RPMI8226 (cell line): ENCODE measurements around the gene KLKB1.
"Not testable (repeated sequence)": the region's sequence is repeated elsewhere in the genome, so short reads cannot be mapped to it uniquely, and the experiment has no call there.

Experiments used
- DNase-seq: peaks from one replicate; pipeline ENCODE4 v3.0.0-alpha.2; 2015

Gene KLKB1

GRCh38 chr4:186265683-186266652 is 38.7 kb downstream of the KLKB1 start, which contains the start of gene F11:
Gene F11 (plus strand): TSS chr4:186266189. CDS start chr4:186267137, 948 bp downstream.
- DNase-seq, result no peak

- no peak for DNase-seq
Measured at GRCh38 chr4:186266729-186267456, 39.6 kb downstream of the KLKB1 start.

GRCh38 chr4:186271081-186271678 is 43.9 kb downstream of the KLKB1 start:
- no peak for DNase-seq

GRCh38 chr4:186272699-186273391 is 45.5 kb downstream of the KLKB1 start:
- DNase-seq, result no peak

GRCh38 chr4:186273392-186273789 is 46.1 kb downstream of the KLKB1 start:
- DNase-seq, result not testable (repeated sequence)

GRCh38 chr4:186283311-186283710 is 56.0 kb downstream of the KLKB1 start:
- no peak for DNase-seq

- DNase-seq, result no peak
Measured at GRCh38 chr4:186285147-186285546, 57.8 kb downstream of the KLKB1 start.

- DNase-seq, result no peak
Measured at GRCh38 chr4:186286581-186286980, 59.3 kb downstream of the KLKB1 start.

- no peak for DNase-seq
Measured at GRCh38 chr4:186291256-186291890, 64.1 kb downstream of the KLKB1 start.

- no peak for DNase-seq
Measured at GRCh38 chr4:186294160-186294559, 66.9 kb downstream of the KLKB1 start.

- DNase-seq, result no peak
Measured at GRCh38 chr4:186296481-186296880, 69.2 kb downstream of the KLKB1 start.

- peak; percentile 32 for DNase-seq
Measured at GRCh38 chr4:186297013-186297645, 69.8 kb downstream of the KLKB1 start.

- DNase-seq, result no peak
Measured at GRCh38 chr4:186298031-186298647, 70.8 kb downstream of the KLKB1 start.

GRCh38 chr4:186299291-186299690 is 72.0 kb downstream of the KLKB1 start:
- no peak for DNase-seq

GRCh38 chr4:186300659-186301390 is 73.5 kb downstream of the KLKB1 start:
- no peak for DNase-seq

- no peak for DNase-seq
Measured at GRCh38 chr4:186304216-186304615, 76.9 kb downstream of the KLKB1 start.

GRCh38 chr4:186304866-186305505 is 77.7 kb downstream of the KLKB1 start:
- DNase-seq, result no peak

GRCh38 chr4:186307497-186307896 is 80.2 kb downstream of the KLKB1 start:
- no peak for DNase-seq

GRCh38 chr4:186307916-186308315 is 80.6 kb downstream of the KLKB1 start:
- DNase-seq, result no peak
